HG02884 (cell line): ENCODE results near the gene KCNMA1.

ENCODE experiments used
- ATAC-seq: cut with Tn5 transposase; IDR thresholded peaks from one replicate; pipeline ENCODE4 v1.9.1; 2021; ENCODE audit warnings: mild to moderate bottlenecking, moderate library complexity; ENCODE audit not compliant: unreplicated experiment

KCNMA1 gene

GRCh38 chr10:76864922-76865321 lies 772.7 kb downstream of the KCNMA1 start:
- no peak for ATAC-seq

GRCh38 chr10:76858721-76859120 lies 778.9 kb downstream of the KCNMA1 start:
- no peak for ATAC-seq

- no peak for ATAC-seq
Measured at GRCh38 chr10:76840802-76841201, 796.8 kb downstream of the KCNMA1 start.

- no peak for ATAC-seq
Measured at GRCh38 chr10:76839276-76839675, 798.3 kb downstream of the KCNMA1 start.

- ATAC-seq = no peak
Measured at GRCh38 chr10:76830218-76830617, 807.4 kb downstream of the KCNMA1 start.

GRCh38 chr10:76829724-76830123 lies 807.9 kb downstream of the KCNMA1 start:
- ATAC-seq = no peak
